ENCODE data around the gene BAIAP2L2.

- TF ChIP-seq CTCF (IDR thresholded peaks at IDR 0.05) (no peak), ZFX (IDR thresholded peaks at IDR 0.05; ENCODE audit: borderline replicate concordance) (no peak)
Measured at GRCh38 chr22:38126928-38127668, 16.6 kb upstream of the BAIAP2L2 start.

All from 22Rv1 (cell line).